ENCODE measurements around the gene LCOR.
"Not testable (repeated sequence)": the region's sequence is repeated elsewhere in the genome, so short reads cannot be mapped to it uniquely, and the experiment has no call there.

LCOR gene

DNA sequence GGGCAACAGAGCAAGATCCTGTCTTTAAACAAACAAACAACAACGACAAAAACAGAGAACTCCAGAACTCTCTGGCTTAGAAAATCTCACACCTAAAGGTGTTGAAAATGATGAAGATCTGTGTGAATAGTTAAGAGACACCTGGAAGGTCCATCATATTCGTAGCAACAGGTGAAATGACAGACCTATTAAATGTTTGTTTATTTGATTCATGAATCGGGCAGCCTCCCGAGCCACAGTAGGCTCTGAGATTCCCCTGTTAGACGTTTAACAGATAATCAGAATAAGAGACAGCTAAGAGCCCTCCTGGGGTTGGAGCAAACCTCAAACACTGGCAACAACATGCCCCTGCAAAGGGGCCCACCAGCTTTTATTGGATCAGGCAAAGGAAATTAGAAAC lies 103.7 kb downstream of the LCOR start:
- Histone ChIP-seq H3K4me1 (ENCODE audit: control insufficient read depth, insufficient read depth, low read length, poor library complexity, severe bottlenecking) (no peaks in the 10 kb centered on the region), H3K27ac (ENCODE audit: low read depth, low read length, severe bottlenecking) (no peak overlapping the region)

DNA sequence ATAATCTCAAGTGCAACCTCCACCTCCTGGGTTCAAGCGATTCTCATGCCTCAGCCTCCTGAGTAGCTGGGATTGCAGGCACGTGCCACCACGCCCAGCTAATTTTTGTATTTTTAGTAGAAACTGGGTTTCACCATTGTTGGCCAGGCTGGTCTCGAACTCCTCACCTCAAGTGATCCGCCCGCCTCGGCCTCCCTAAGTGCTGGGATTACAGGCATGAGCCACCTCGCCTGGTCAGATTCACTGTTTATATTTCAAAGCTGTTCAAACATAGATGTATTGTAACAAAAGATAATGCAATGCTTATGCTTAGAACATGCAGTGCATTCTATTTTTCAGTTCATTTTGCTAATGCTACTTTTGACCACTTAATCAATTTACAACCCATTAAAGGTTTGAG lies 111.1 kb downstream of the LCOR start:
- not testable (repeated sequence) for H3K4me1 ChIP-seq (ENCODE audit: control insufficient read depth, insufficient read depth, low read length, poor library complexity, severe bottlenecking); H3K9me3 ChIP-seq (ENCODE audit: control insufficient read depth, low read length); H3K36me3 ChIP-seq (ENCODE audit: control insufficient read depth, insufficient read depth, low read length); H3K4me3 ChIP-seq (ENCODE audit: extremely low read depth, insufficient read depth, low read length, poor library complexity, severe bottlenecking); H3K27ac ChIP-seq (ENCODE audit: low read depth, low read length, severe bottlenecking)
- WGBS, 2 experiments (ENCODE audit: insufficient coverage in 2 of 2), result 92 to 95% methylated on average over 6 to 7 of the region's 8 CpGs

More for the DNA sequence above, 103.7 kb downstream of the LCOR start:
- no peak overlapping the region for H3K4me3 ChIP-seq (ENCODE audit: extremely low read depth, insufficient read depth, low read length, poor library complexity, severe bottlenecking)
- H3K9me3 ChIP-seq (ENCODE audit: control insufficient read depth, low read length), result peaks cover 4% of the 10 kb centered on the region
- 80 to 92% methylated on average over 3 to 4 of the region's 5 CpGs for WGBS, 2 experiments (ENCODE audit: insufficient coverage in 2 of 2)
- peaks cover 30% of the 10 kb centered on the region for H3K36me3 ChIP-seq (ENCODE audit: control insufficient read depth, insufficient read depth, low read length)

DNA sequence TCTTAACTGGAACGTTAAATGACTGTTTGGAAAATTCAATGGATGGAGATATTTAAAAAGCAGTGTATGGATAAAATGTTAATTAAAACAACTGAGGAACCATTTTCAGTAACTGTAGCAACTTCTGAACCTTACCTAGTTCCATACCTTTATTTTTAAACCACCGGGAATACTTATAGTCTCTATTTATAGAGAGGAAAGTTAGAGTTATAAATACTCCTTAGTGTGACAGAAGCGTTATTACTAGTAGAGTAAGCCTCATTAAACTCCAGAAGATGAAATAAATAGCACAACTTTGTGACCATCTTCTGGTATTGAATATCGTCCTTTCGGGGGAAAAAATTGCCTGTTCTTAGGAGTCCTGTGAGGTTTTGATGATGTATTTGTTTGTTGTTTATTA lies 114.9 kb downstream of the LCOR start:
- Histone ChIP-seq H3K4me1 (ENCODE audit: control insufficient read depth, insufficient read depth, low read length, poor library complexity, severe bottlenecking) (no peaks in the 10 kb centered on the region), H3K4me3 (ENCODE audit: extremely low read depth, insufficient read depth, low read length, poor library complexity, severe bottlenecking) (no peak overlapping the region), H3K9me3 (ENCODE audit: control insufficient read depth, low read length) (no peaks in the 10 kb centered on the region), H3K27ac (ENCODE audit: low read depth, low read length, severe bottlenecking) (no peak overlapping the region), H3K36me3 (ENCODE audit: control insufficient read depth, insufficient read depth, low read length) (peaks cover 5% of the 10 kb centered on the region)
- no CpG with 5 or more reads among the region's 5 CpGs for WGBS, 2 experiments (ENCODE audit: insufficient coverage in 2 of 2)

DNA sequence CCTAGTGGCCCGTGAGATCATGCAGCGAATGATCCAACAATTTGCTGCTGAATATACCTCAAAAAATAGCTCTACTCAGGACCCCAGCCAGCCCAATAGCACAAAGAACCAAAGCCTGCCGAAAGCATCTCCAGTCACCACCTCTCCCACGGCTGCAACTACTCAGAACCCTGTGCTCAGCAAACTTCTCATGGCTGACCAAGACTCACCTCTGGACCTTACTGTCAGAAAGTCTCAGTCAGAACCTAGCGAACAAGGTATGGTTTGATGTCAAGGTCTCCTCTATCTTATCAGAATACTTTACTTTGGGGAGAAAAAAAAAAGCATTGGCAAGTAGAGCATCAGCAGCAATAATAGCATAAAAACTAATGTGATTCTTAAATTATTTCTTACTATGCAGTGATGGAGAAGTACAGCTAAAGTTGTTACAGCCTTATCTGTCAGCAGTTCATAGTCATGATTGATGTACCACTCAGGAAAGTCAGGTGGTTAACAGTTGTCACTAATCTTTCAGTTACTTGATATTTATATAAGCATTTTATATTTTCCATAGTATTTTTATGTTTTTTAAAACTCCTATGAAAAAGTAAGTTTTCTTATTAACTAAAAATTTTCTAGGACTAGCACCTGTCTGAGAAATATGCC lies 117.1 kb downstream of the LCOR start:
- Histone ChIP-seq H3K9me3 (ENCODE audit: control insufficient read depth, low read length) (no peaks in the 10 kb centered on the region), H3K4me1 (ENCODE audit: control insufficient read depth, insufficient read depth, low read length, poor library complexity, severe bottlenecking) (no peaks in the 10 kb centered on the region), H3K4me3 (ENCODE audit: extremely low read depth, insufficient read depth, low read length, poor library complexity, severe bottlenecking) (no peak overlapping the region), H3K27ac (ENCODE audit: low read depth, low read length, severe bottlenecking) (no peak overlapping the region), H3K36me3 (ENCODE audit: control insufficient read depth, insufficient read depth, low read length) (peaks cover 5% of the 10 kb centered on the region)
- 92% methylated on average over 4 of the region's 5 CpGs; no CpG with 5 or more reads in 1 of the 2 experiments for WGBS, 2 experiments (ENCODE audit: insufficient coverage in 2 of 2)

DNA sequence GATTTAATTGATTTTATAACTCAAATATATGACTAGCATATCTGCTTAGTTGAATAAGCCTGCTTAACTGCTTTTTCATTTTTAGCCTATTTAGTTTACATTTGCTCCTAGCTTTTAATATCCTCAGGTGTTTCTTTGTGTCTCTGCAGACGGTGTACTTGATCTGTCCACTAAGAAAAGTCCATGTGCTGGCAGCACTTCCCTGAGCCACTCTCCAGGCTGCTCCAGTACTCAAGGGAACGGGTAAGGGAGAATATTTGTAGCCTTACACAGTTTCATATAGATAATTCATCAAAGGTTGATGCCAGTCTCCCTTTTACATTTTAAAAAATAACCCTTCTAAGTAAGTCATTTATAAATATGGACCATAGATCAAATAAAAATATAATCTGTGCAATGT lies 119.9 kb downstream of the LCOR start:
- no peak overlapping the region for H3K27ac ChIP-seq (ENCODE audit: low read depth, low read length, severe bottlenecking)
- no peaks in the 10 kb centered on the region for H3K4me1 ChIP-seq (ENCODE audit: control insufficient read depth, insufficient read depth, low read length, poor library complexity, severe bottlenecking)
- H3K36me3 ChIP-seq (ENCODE audit: control insufficient read depth, insufficient read depth, low read length), result peaks cover 30% of the 10 kb centered on the region
- WGBS, 2 experiments (ENCODE audit: insufficient coverage in 2 of 2), result 100% methylated on average over 1 of the region's 2 CpGs; no CpG with 5 or more reads in 1 of the 2 experiments
- no peaks in the 10 kb centered on the region for H3K9me3 ChIP-seq (ENCODE audit: control insufficient read depth, low read length)
- no peak overlapping the region for H3K4me3 ChIP-seq (ENCODE audit: extremely low read depth, insufficient read depth, low read length, poor library complexity, severe bottlenecking)

DNA sequence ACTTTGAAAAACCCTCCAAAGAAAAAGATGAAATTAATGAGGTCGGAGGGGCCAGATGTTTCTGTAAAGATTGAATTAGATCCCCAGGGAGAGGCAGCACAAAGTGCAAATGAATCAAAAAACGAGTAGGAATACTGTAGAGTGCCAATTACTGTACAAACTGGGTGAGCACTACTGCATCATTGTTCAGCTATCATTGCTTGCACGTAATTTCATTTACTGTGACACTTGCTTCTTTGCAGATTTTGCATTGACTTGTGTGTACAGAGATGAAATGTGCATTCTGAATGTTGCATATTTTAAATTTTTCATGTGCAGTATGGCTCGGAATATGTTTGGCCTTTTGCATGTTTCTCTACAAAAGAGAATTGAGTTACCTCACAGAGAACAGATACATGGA lies 123.7 kb downstream of the LCOR start:
- no peak overlapping the region for H3K4me3 ChIP-seq (ENCODE audit: extremely low read depth, insufficient read depth, low read length, poor library complexity, severe bottlenecking)
- H3K4me1 ChIP-seq (ENCODE audit: control insufficient read depth, insufficient read depth, low read length, poor library complexity, severe bottlenecking), result no peaks in the 10 kb centered on the region
- H3K36me3 ChIP-seq (ENCODE audit: control insufficient read depth, insufficient read depth, low read length), result peaks cover 25% of the 10 kb centered on the region
- no peak overlapping the region for H3K27ac ChIP-seq (ENCODE audit: low read depth, low read length, severe bottlenecking)
- no peaks in the 10 kb centered on the region for H3K9me3 ChIP-seq (ENCODE audit: control insufficient read depth, low read length)
- WGBS, 2 experiments (ENCODE audit: insufficient coverage in 2 of 2), result 92 to 98% methylated on average over 4 of the region's 4 CpGs

DNA sequence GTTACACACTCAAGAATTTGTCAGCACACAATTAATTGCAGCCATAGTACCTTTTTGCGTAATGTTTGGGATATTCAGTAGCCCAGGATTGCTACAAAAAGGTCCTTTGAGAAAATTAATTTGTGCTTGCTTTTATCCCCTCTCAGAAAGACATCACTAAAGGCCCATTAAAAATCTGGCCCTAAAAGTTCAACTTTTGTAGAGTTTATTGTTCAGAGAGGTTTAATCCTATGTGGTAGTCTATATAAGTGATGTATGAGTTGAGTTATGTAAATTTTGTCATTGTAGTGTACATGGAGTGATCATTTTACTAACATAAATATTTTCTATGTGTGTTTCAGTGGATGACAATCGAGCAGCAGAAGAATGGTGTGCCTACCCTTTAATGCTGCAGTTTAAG lies 126.0 kb downstream of the LCOR start:
- Histone ChIP-seq H3K27ac (ENCODE audit: low read depth, low read length, severe bottlenecking) (no peak overlapping the region), H3K9me3 (ENCODE audit: control insufficient read depth, low read length) (no peaks in the 10 kb centered on the region), H3K36me3 (ENCODE audit: control insufficient read depth, insufficient read depth, low read length) (peaks cover 25% of the 10 kb centered on the region), H3K4me3 (ENCODE audit: extremely low read depth, insufficient read depth, low read length, poor library complexity, severe bottlenecking) (no peak overlapping the region), H3K4me1 (ENCODE audit: control insufficient read depth, insufficient read depth, low read length, poor library complexity, severe bottlenecking) (no peaks in the 10 kb centered on the region)
- 100% methylated on average over 1 of the region's 2 CpGs; no CpG with 5 or more reads in 1 of the 2 experiments for WGBS, 2 experiments (ENCODE audit: insufficient coverage in 2 of 2)

DNA sequence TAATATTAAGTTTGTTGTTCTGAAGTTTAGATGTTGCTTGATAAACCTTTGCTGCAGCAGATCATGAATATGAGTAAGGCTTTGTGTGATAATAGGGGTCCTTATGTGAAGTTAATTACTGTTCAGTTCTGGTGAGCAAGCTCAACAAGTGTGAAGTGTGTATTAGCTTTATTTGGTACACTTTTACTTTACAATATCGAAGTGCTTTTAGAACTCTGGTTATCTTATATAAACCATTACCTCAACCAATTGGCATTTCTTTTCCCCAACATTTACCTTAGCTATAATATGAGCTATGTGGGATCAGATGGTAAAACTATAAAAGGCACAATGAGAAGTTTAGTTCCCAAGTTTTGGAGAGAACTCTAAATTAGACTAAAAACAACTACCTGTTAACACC lies 127.6 kb downstream of the LCOR start:
- H3K9me3 ChIP-seq (ENCODE audit: control insufficient read depth, low read length), result no peaks in the 10 kb centered on the region
- H3K4me1 ChIP-seq (ENCODE audit: control insufficient read depth, insufficient read depth, low read length, poor library complexity, severe bottlenecking), result no peaks in the 10 kb centered on the region
- H3K27ac ChIP-seq (ENCODE audit: low read depth, low read length, severe bottlenecking), result no peak overlapping the region
- H3K36me3 ChIP-seq (ENCODE audit: control insufficient read depth, insufficient read depth, low read length), result peaks cover 24% of the 10 kb centered on the region
- no CpG with 5 or more reads among the region's 1 CpG for WGBS, 2 experiments (ENCODE audit: insufficient coverage in 2 of 2)
- H3K4me3 ChIP-seq (ENCODE audit: extremely low read depth, insufficient read depth, low read length, poor library complexity, severe bottlenecking), result no peak overlapping the region

DNA sequence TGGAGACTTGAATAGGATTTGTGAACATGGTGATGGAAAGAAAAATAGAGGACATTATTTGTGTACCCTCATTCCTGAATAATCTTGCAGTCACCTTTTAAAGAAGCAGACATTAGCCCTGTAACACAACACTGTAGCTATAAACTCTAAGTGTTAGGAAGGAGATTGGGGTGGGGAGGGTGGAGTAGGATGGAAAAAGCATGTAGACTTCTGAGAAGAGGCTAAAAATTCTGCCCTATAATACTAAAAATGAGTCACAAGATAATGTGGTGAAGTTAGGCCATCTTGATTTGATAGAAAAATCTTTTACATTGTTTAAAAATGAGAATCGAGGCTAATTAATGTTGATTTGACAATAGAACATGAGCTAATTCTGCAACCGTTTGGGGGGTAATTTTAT lies 128.8 kb downstream of the LCOR start:
- no peak overlapping the region for H3K4me3 ChIP-seq (ENCODE audit: extremely low read depth, insufficient read depth, low read length, poor library complexity, severe bottlenecking)
- H3K36me3 ChIP-seq (ENCODE audit: control insufficient read depth, insufficient read depth, low read length), result peaks cover 13% of the 10 kb centered on the region
- no peak overlapping the region for H3K27ac ChIP-seq (ENCODE audit: low read depth, low read length, severe bottlenecking)
- H3K9me3 ChIP-seq (ENCODE audit: control insufficient read depth, low read length), result no peaks in the 10 kb centered on the region
- H3K4me1 ChIP-seq (ENCODE audit: control insufficient read depth, insufficient read depth, low read length, poor library complexity, severe bottlenecking), result no peaks in the 10 kb centered on the region
- 88 to 90% methylated on average over 1 to 2 of the region's 2 CpGs for WGBS, 2 experiments (ENCODE audit: insufficient coverage in 2 of 2)

DNA sequence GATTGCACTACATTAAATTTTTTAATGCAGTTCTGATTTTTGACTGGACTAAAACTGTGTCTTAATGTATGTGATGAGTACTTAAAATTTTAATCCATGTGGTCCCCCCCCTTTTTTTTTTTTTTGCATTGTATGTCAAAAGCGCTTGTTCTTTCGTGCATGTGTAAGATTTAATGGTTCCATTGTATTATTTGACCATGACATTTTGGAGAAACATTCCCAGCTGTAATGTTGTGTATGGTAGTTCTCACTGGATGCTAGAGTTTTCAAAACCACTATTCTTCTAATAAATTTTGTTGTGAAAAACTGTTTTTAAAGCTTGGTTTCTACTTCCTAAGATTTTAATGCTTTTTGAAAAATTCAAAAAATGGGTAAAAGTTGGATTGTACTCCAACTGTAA lies 132.0 kb downstream of the LCOR start:
- H3K9me3 ChIP-seq (ENCODE audit: control insufficient read depth, low read length), result no peaks in the 10 kb centered on the region

DNA sequence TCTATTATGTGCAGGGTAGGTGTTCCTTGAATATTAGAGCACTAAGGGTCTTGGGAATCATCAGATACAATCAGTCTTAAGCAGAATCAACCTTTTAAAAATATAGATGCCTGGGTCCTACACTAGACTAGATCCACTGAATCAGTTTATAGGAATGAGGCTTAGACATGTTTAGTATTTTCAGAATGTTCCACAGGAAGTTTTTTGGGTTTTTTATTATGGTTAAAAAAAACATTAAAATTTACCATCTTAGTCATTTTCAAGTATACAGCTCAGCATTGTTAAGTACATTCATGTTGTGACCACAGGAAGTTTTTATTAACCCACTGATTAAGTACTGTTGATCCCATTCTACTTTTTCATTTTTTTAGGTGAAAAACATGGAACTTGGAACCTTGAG lies 135.7 kb downstream of the LCOR start:
- no peaks in the 10 kb centered on the region for H3K9me3 ChIP-seq (ENCODE audit: control insufficient read depth, low read length)
- no peak overlapping the region for H3K27ac ChIP-seq (ENCODE audit: low read depth, low read length, severe bottlenecking)
- H3K4me1 ChIP-seq (ENCODE audit: control insufficient read depth, insufficient read depth, low read length, poor library complexity, severe bottlenecking), result no peaks in the 10 kb centered on the region
- no peak overlapping the region for H3K4me3 ChIP-seq (ENCODE audit: extremely low read depth, insufficient read depth, low read length, poor library complexity, severe bottlenecking)
- H3K36me3 ChIP-seq (ENCODE audit: control insufficient read depth, insufficient read depth, low read length), result peaks cover 9% of the 10 kb centered on the region

More for the DNA sequence above, 132.0 kb downstream of the LCOR start:
- no CpG with 5 or more reads among the region's 2 CpGs for WGBS, 2 experiments (ENCODE audit: insufficient coverage in 2 of 2)
- Histone ChIP-seq H3K36me3 (ENCODE audit: control insufficient read depth, insufficient read depth, low read length) (peaks cover 9% of the 10 kb centered on the region), H3K4me1 (ENCODE audit: control insufficient read depth, insufficient read depth, low read length, poor library complexity, severe bottlenecking) (no peaks in the 10 kb centered on the region), H3K27ac (ENCODE audit: low read depth, low read length, severe bottlenecking) (no peak overlapping the region), H3K4me3 (ENCODE audit: extremely low read depth, insufficient read depth, low read length, poor library complexity, severe bottlenecking) (no peak overlapping the region)

Data from mesodermal cell (in vitro differentiated cells).